Sigmoid colon (tissue), 4 donors: ENCODE results near the gene KIF5A.

Experiments used
- POLR2A ChIP-seq, 2 donors: fragments of 450-650 bp; IDR thresholded peaks; one replicate each; pipeline ENCODE4 v1.6.1; 2016; ENCODE audit warnings: antibody characterized with exemption in 2 of 2, mild to moderate bottlenecking in 2 of 2, moderate library complexity in 2 of 2
- POLR2AphosphoS5 ChIP-seq, 4 donors: sonication (generic); formaldehyde crosslinking; IDR thresholded peaks; one replicate each; pipeline ENCODE4 v1.6.1; 2017; ENCODE audit warnings: antibody characterized with exemption in 4 of 4
- TF ChIP-seq, protein P1 (sequence below), 4 experiments: fragments of 450-650 bp in 3 of 4; fragments of 200-600 bp in 1 of 4; IDR thresholded peaks; one replicate each; pipeline ENCODE4 v1.5.1; 2016 to 2019; ENCODE audit warnings: antibody characterized with exemption in 4 of 4, mild to moderate bottlenecking in 3 of 4, moderate library complexity in 2 of 4

GRCh38 chr12:57563358-57563757 is 13.5 kb downstream of the KIF5A start:
- no peak for TF ChIP-seq POLR2AphosphoS5 (IDR thresholded peaks at IDR 0.05)
- TF ChIP-seq, protein P1, sequence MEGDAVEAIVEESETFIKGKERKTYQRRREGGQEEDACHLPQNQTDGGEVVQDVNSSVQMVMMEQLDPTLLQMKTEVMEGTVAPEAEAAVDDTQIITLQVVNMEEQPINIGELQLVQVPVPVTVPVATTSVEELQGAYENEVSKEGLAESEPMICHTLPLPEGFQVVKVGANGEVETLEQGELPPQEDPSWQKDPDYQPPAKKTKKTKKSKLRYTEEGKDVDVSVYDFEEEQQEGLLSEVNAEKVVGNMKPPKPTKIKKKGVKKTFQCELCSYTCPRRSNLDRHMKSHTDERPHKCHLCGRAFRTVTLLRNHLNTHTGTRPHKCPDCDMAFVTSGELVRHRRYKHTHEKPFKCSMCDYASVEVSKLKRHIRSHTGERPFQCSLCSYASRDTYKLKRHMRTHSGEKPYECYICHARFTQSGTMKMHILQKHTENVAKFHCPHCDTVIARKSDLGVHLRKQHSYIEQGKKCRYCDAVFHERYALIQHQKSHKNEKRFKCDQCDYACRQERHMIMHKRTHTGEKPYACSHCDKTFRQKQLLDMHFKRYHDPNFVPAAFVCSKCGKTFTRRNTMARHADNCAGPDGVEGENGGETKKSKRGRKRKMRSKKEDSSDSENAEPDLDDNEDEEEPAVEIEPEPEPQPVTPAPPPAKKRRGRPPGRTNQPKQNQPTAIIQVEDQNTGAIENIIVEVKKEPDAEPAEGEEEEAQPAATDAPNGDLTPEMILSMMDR (IDR thresholded peaks at IDR 0.05) = no peak
- TF ChIP-seq POLR2A (IDR thresholded peaks at IDR 0.05) = no peak
